Upper lobe of right lung (tissue), 1 donor: ENCODE results near the gene LHFPL2. TPM values are rescaled to one million over a fixed set of nuclear protein-coding genes. Genes with fewer than 3 reads are reported as not detected.

Source experiments
- ATAC-seq: fragments of 200-7000 bp; cut with Tn5 transposase; one replicate; pipeline ENCODE4 v1.9.1; 2020; ENCODE audit warnings: mild to moderate bottlenecking, moderate library complexity
- DNase-seq: peaks from one replicate; pipeline ENCODE4 v3.0.0-alpha.2; 2020
- H3K27ac ChIP-seq: fragments of 200-600 bp; one replicate; pipeline ENCODE4 v1.8.0; 2022
- H3K27me3 ChIP-seq: fragments of 200-600 bp; one replicate; pipeline ENCODE4 v1.8.0; 2022; ENCODE audit warnings: mild to moderate bottlenecking
- H3K36me3 ChIP-seq: fragments of 200-600 bp; one replicate; pipeline ENCODE4 v1.8.0; 2022
- H3K4me1 ChIP-seq: fragments of 200-600 bp; one replicate; pipeline ENCODE4 v1.8.0; 2022
- H3K4me3 ChIP-seq: fragments of 200-600 bp; one replicate; pipeline ENCODE4 v1.8.0; 2022; ENCODE audit warnings: mild to moderate bottlenecking
- H3K9me3 ChIP-seq: fragments of 200-600 bp; one replicate; pipeline ENCODE4 v1.8.0; 2022
- CTCF ChIP-seq: fragments of 200-600 bp; IDR thresholded peaks from one replicate; pipeline ENCODE4 v1.8.0; 2022; ENCODE audit warnings: antibody characterized with exemption
- intact Hi-C: fragments of 100-400 bp; cut with DNase I; formaldehyde crosslinking; loops from one replicate; pipeline ENCODE4 v1.11.0; 2022
- total RNA-seq: library from RNA; stranded (reverse); fragmentation: NEBNext Ultra II Directional; extraction: Animal tissue kit (Norgen Biotek cat#: 25700); gene quantifications from one replicate; pipeline ENCODE4 v1.2.1, GENCODE V29; 2021
- donor health status: DM: no; HTN: yes; CAD: no; lungs with severe emphysema.

The LHFPL2 gene
- total RNA-seq, 1 donor from 2014 or later, result 41.0 TPM

- H3K36me3 ChIP-seq, result no peaks in the 10 kb centered on the region
- DNase-seq, result no peak
- intact Hi-C loops, result no loop called here
- no peaks in the 10 kb centered on the region for H3K27me3 ChIP-seq
- TF ChIP-seq CTCF, result no peak
- H3K4me3 ChIP-seq, result no peak overlapping the region
- no peaks in the 10 kb centered on the region for H3K4me1 ChIP-seq
- no peaks in the 10 kb centered on the region for H3K9me3 ChIP-seq
- no peak overlapping the region for H3K27ac ChIP-seq
- ATAC-seq, result no peak
Observed at GRCh38 chr5:78661044-78661443, 12.5 kb upstream of the LHFPL2 start.

- intact Hi-C loops, result no loop called here
- H3K36me3 ChIP-seq, result no peaks in the 10 kb centered on the region
- H3K4me3 ChIP-seq, result no peak overlapping the region
- no peaks in the 10 kb centered on the region for H3K4me1 ChIP-seq
- TF ChIP-seq CTCF, result no peak
- ATAC-seq (no peak), DNase-seq (no peak)
- H3K27me3 ChIP-seq, result no peaks in the 10 kb centered on the region
- H3K27ac ChIP-seq, result no peak overlapping the region
- H3K9me3 ChIP-seq, result no peaks in the 10 kb centered on the region
Observed at GRCh38 chr5:78660401-78660800, 11.8 kb upstream of the LHFPL2 start.

GRCh38 chr5:78659714-78660113, 11.1 kb upstream of the LHFPL2 start:
- DNase-seq (no peak), ATAC-seq (no peak)
- no peaks in the 10 kb centered on the region for H3K36me3 ChIP-seq
- intact Hi-C loops, result no loop called here
- no peak overlapping the region for H3K27ac ChIP-seq
- no peak overlapping the region for H3K4me3 ChIP-seq
- no peaks in the 10 kb centered on the region for H3K4me1 ChIP-seq
- no peaks in the 10 kb centered on the region for H3K27me3 ChIP-seq
- no peak for TF ChIP-seq CTCF
- H3K9me3 ChIP-seq, result no peaks in the 10 kb centered on the region

GRCh38 chr5:78659114-78659513, 10.5 kb upstream of the LHFPL2 start:
- intact Hi-C loops, result no loop called here
- Histone ChIP-seq H3K4me3 (no peak overlapping the region), H3K36me3 (no peaks in the 10 kb centered on the region), H3K27ac (no peak overlapping the region), H3K9me3 (no peaks in the 10 kb centered on the region), H3K27me3 (no peaks in the 10 kb centered on the region), H3K4me1 (no peaks in the 10 kb centered on the region)
- ATAC-seq (no peak), DNase-seq (no peak)
- TF ChIP-seq CTCF, result no peak

- H3K9me3 ChIP-seq, result no peaks in the 10 kb centered on the region
- intact Hi-C loops, result no loop called here
- H3K4me1 ChIP-seq, result no peaks in the 10 kb centered on the region
- H3K27ac ChIP-seq, result no peak overlapping the region
- DNase-seq (no peak), ATAC-seq (no peak)
- no peaks in the 10 kb centered on the region for H3K36me3 ChIP-seq
- TF ChIP-seq CTCF, result no peak
- H3K4me3 ChIP-seq, result no peak overlapping the region
- no peaks in the 10 kb centered on the region for H3K27me3 ChIP-seq
Observed at GRCh38 chr5:78657201-78657600, 8.6 kb upstream of the LHFPL2 start.

- intact Hi-C loops, result no loop called here
- Histone ChIP-seq H3K9me3 (no peaks in the 10 kb centered on the region), H3K27me3 (no peaks in the 10 kb centered on the region), H3K4me3 (no peak overlapping the region), H3K4me1 (no peaks in the 10 kb centered on the region), H3K36me3 (no peaks in the 10 kb centered on the region), H3K27ac (no peak overlapping the region)
- DNase-seq, result no peak
- no peak for ATAC-seq
- no peak for TF ChIP-seq CTCF
Observed at GRCh38 chr5:78655746-78656290, 7.2 kb upstream of the LHFPL2 start.
